Suprapubic skin (tissue), 4 donors: ENCODE data around the gene KLRK1. TPM values are rescaled to one million over a fixed set of nuclear protein-coding genes. Genes with fewer than 3 reads are reported as not detected.
"Not testable (repeated sequence)": the region's sequence is repeated elsewhere in the genome, so short reads cannot be mapped to it uniquely, and the experiment has no call there.

Experiments used
- DNase-seq, 2 donors: peaks; one replicate each; pipeline ENCODE4 v3.0.0-alpha.2; 2019; ENCODE audit warnings: low spot score in 2 of 2
- H3K27ac ChIP-seq: fragments of 200-600 bp; sonication (generic); one replicate; pipeline ENCODE4 v1.5.1; 2019
- H3K27me3 ChIP-seq: fragments of 200-600 bp; sonication (generic); one replicate; pipeline ENCODE4 v1.5.1; 2019
- H3K36me3 ChIP-seq: fragments of 200-600 bp; sonication (generic); one replicate; pipeline ENCODE4 v1.5.1; 2019
- H3K4me1 ChIP-seq: fragments of 200-600 bp; sonication (generic); one replicate; pipeline ENCODE4 v1.5.1; 2019
- H3K4me3 ChIP-seq: fragments of 200-600 bp; sonication (generic); one replicate; pipeline ENCODE4 v1.5.1; 2019; ENCODE audit warnings: mild to moderate bottlenecking
- H3K9me3 ChIP-seq: fragments of 200-600 bp; sonication (generic); one replicate; pipeline ENCODE4 v1.5.1; 2019
- CTCF ChIP-seq, 2 donors: fragments of 200-600 bp in 1 of 2; fragments of 450-650 bp in 1 of 2; sonication (generic) in 1 of 2; IDR thresholded peaks; one replicate each; pipeline ENCODE4 v1.5.1; 2016 to 2019; ENCODE audit warnings: antibody characterized with exemption in 2 of 2, mild to moderate bottlenecking in 1 of 2, moderate library complexity in 1 of 2
- EP300 ChIP-seq: sonication (generic); formaldehyde crosslinking; IDR thresholded peaks from one replicate; pipeline ENCODE4 v1.6.1; 2017; ENCODE audit warnings: antibody characterized with exemption
- POLR2A ChIP-seq, 2 donors: fragments of 450-650 bp; IDR thresholded peaks; one replicate each; pipeline ENCODE4 v1.6.1; 2017; ENCODE audit warnings: antibody characterized with exemption in 2 of 2, mild to moderate bottlenecking in 2 of 2, moderate library complexity in 2 of 2
- POLR2AphosphoS5 ChIP-seq, 3 donors: sonication (generic); formaldehyde crosslinking; IDR thresholded peaks; one replicate each; pipeline ENCODE4 v1.6.1; 2017; ENCODE audit warnings: antibody characterized with exemption in 3 of 3
- WGBS: methylation state at CpG from one replicate; pipeline ENCODE4 v1.1.5; 2018; 5-methylcytosine and 5-hydroxymethylcytosine counted together
- total RNA-seq, 4 donors: library from RNA; depleted of rRNA; stranded (reverse); fragments of >200 nt; gene quantifications; one replicate each; pipeline ENCODE4 v1.1.0, GENCODE V29; 2016

Gene KLRK1
- total RNA-seq, 4 donors from 2014 or later, result 0.51 to 4.3 TPM; not detected in 2

DNA sequence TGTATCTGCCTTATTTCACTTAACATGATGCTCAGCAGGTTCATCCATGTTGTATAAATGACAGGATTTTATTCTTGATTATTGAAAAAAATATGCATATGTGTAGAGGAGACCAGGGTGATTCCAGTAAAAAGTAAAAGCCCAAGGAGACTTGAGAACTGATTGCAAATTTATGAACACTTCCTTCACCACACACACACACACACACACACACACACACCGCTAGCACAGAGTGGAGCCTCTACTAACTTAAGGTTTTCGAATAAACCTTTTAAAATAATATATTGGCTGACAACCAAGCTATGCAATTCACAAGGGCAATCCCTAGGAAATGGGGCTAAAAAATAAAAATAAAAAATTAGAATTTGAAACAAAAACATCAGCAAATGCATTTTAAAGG, 8.3 kb upstream of the KLRK1 start:
- no peaks in the 10 kb centered on the region for H3K27me3 ChIP-seq
- H3K9me3 ChIP-seq, result no peaks in the 10 kb centered on the region
- TF ChIP-seq POLR2AphosphoS5 (IDR thresholded peaks at IDR 0.05) (no peak), CTCF (IDR thresholded peaks at IDR 0.05) (no peak), EP300 (no peak), POLR2A (IDR thresholded peaks at IDR 0.05) (no peak)
- H3K36me3 ChIP-seq, result no peaks in the 10 kb centered on the region
- H3K4me3 ChIP-seq, result no peak overlapping the region
- 88% methylated on average over 2 of the region's 2 CpGs for WGBS
- DNase-seq, result no peak
- H3K4me1 ChIP-seq, result peaks cover 14% of the 10 kb centered on the region
- no peak overlapping the region for H3K27ac ChIP-seq

- Histone ChIP-seq H3K9me3 (no peaks in the 10 kb centered on the region), H3K27ac (no peak overlapping the region), H3K4me1 (peaks cover 14% of the 10 kb centered on the region), H3K27me3 (no peaks in the 10 kb centered on the region), H3K36me3 (no peaks in the 10 kb centered on the region), H3K4me3 (no peak overlapping the region)
- TF ChIP-seq POLR2A (IDR thresholded peaks at IDR 0.05) (no peak), CTCF (IDR thresholded peaks at IDR 0.05) (no peak), EP300 (no peak), POLR2AphosphoS5 (IDR thresholded peaks at IDR 0.05) (no peak)
- WGBS, result 55% methylated on average over 2 of the region's 2 CpGs
- DNase-seq, result no peak
Measured at GRCh38 chr12:10397296-10397695, 7.5 kb upstream of the KLRK1 start.

DNA sequence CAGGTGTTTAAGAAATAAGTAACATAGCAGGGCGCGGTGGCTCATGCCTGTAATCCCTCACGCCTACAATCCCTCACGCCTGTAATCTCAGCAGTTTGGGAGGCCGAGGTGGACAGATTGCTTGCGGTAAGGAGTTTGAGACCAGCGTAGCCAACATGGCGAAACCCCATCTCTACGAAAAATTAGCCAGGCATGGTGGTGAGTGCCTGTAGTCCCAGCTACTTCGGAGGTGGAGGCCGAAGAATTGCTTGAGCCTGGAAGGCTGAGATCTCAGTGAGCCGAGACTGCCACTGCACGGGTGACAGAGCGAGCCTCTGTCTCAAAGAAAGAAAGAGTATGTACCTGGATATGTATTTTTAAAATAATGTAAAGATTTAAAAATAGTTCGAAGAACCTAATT, 6.3 kb upstream of the KLRK1 start:
- DNase-seq, H3K27me3 ChIP-seq, H3K9me3 ChIP-seq, H3K36me3 ChIP-seq, H3K4me3 ChIP-seq: not testable (repeated sequence)
- Histone ChIP-seq H3K27ac (peak overlapping the region; percentile 55), H3K4me1 (peaks cover 14% of the 10 kb centered on the region)
- 85% methylated on average over 15 of the region's 15 CpGs for WGBS

DNA sequence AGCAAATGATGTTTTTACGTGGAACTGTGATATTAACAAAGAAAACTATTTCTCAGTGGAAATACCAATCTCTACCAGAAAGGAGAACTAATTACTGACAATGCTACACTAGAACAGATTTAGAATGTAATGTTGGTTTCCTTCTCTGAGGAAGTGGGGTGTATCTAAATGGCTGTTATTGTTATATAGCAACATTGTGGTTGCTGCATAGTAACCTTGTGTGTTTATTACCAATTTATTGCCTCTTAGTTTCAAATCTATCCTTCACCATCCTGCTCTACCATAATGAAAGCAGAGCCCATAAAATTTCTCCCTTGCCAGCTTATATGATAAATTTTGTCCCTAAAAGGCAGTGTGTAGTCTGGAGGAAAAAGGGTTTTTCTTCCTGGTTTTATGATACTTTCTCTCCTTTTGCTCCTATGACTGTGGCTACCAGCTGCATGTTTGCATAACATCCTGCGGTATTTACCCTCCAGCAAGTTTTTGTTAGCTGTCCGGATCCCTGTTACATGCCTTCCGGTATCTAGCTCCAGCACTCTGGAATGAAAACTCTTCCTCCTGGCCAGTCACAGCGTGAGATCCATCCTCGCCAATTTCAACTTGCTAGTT, 5.7 kb upstream of the KLRK1 start:
- Histone ChIP-seq H3K36me3 (no peaks in the 10 kb centered on the region), H3K4me1 (peaks cover 14% of the 10 kb centered on the region), H3K9me3 (no peaks in the 10 kb centered on the region), H3K4me3 (no peak overlapping the region), H3K27me3 (no peaks in the 10 kb centered on the region), H3K27ac (peak overlapping the region; percentile 55)
- 31% methylated on average over 6 of the region's 6 CpGs for WGBS
- DNase-seq, result no peak
- no peak for TF ChIP-seq CTCF (IDR thresholded peaks at IDR 0.05)
- TF ChIP-seq POLR2A (IDR thresholded peaks at IDR 0.05), result no peak
- TF ChIP-seq POLR2AphosphoS5 (IDR thresholded peaks at IDR 0.05), result no peak
- TF ChIP-seq EP300, result no peak

GRCh38 chr12:10394531-10395152, 4.8 kb upstream of the KLRK1 start:
- Histone ChIP-seq H3K27ac (peak overlapping the region; percentile 55), H3K4me1 (peaks cover 14% of the 10 kb centered on the region)
- 75% methylated on average over 11 of the region's 11 CpGs for WGBS
- H3K27me3 ChIP-seq, H3K4me3 ChIP-seq, H3K36me3 ChIP-seq, H3K9me3 ChIP-seq, DNase-seq: not testable (repeated sequence)

GRCh38 chr12:10393291-10393690, 3.5 kb upstream of the KLRK1 start:
- Histone ChIP-seq H3K9me3 (no peaks in the 10 kb centered on the region), H3K4me1 (peaks cover 14% of the 10 kb centered on the region), H3K36me3 (no peaks in the 10 kb centered on the region), H3K27ac (no peak overlapping the region), H3K27me3 (no peaks in the 10 kb centered on the region), H3K4me3 (no peak overlapping the region)
- no peak for DNase-seq
- WGBS, result 54% methylated on average over 3 of the region's 3 CpGs
- TF ChIP-seq POLR2AphosphoS5 (IDR thresholded peaks at IDR 0.05) (no peak), EP300 (no peak), POLR2A (IDR thresholded peaks at IDR 0.05) (no peak), CTCF (IDR thresholded peaks at IDR 0.05) (no peak)
